Measurements from ENCODE around the gene ZNF264. TPM values are rescaled to one million over a fixed set of nuclear protein-coding genes. Genes with fewer than 3 reads are reported as not detected.
A peak's percentile ranks its signal among the peaks of the same experiment; 100 is the strongest.
"Not testable (repeated sequence)": the region's sequence is repeated elsewhere in the genome, so short reads cannot be mapped to it uniquely, and the experiment has no call there.

ZNF264 gene
- 10 to 100 TPM; 30.9 to 37.4 TPM for total RNA-seq

- CTCF ChIA-PET: interaction anchor here (0.6 to 2.0 kb wide), 3 partner anchors 12 to 95 kb away, joined by 3 to 4 read pairs (median 3); no protein-coding TSS in a partner anchor
- peak within 1 kb of the TSS; percentile 90 for H3K4me3 Mint-ChIP-seq
- peaks cover 2% of the 10 kb centered on the region for H3K27me3 Mint-ChIP-seq
- H3K4me1 Mint-ChIP-seq: peaks cover 28% of the 10 kb centered on the region
- DNase-seq: peak; percentile 89
- peak within 1 kb of the TSS; percentile 94 for H3K27ac Mint-ChIP-seq
- peaks cover 52% of the 10 kb centered on the region for H3K9me3 Mint-ChIP-seq
- peaks cover 62% of the 10 kb centered on the region for H3K36me3 Mint-ChIP-seq (ENCODE audit: low read depth)
- POLR2A ChIA-PET: interaction anchor here (0.6 to 0.8 kb wide), 2 partner anchors 198 to 794 kb away, joined by 4 read pairs; no protein-coding TSS in a partner anchor
Observed at GRCh38 chr19:57191141-57192076, at the start of gene ZNF264. ZNF264 (plus strand) TSS chr19:57191500; CDS start chr19:57191914, 414 bp downstream.

- H3K9me3 Mint-ChIP-seq: peaks cover 32% of the 10 kb centered on the region
- no peaks in the 10 kb centered on the region for H3K36me3 Mint-ChIP-seq (ENCODE audit: low read depth)
- POLR2A ChIA-PET: no interaction called here
- DNase-seq: no peak
- no peak overlapping the region for H3K27ac Mint-ChIP-seq
- no peaks in the 10 kb centered on the region for H3K27me3 Mint-ChIP-seq
- CTCF ChIA-PET: no interaction called here
- H3K4me3 Mint-ChIP-seq: no peak overlapping the region
- H3K4me1 Mint-ChIP-seq: no peaks in the 10 kb centered on the region
Observed at GRCh38 chr19:57141699-57142098, 49.6 kb upstream of the ZNF264 start.

DNA sequence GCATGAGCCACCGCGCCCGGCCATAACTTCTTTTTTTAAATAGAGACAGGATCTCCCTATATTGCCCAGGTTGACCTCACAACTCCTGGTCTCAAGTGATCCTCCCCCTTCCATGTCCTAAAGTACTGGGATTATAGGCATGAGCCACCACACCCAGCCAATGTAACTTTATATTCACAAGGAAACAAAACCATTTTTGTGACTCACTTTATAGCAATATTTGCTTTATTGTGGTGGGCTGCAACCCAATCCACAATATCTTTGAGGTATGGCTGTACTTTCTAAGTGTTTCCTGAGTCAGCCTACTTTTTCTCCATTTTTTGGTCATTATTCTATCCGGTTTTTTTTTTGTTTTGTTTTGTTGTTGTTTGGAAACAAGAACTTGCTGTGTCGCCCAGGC, 38.4 kb upstream of the ZNF264 start:
- DNase-seq: no peak
- Mint-ChIP-seq H3K27me3 (no peaks in the 10 kb centered on the region), H3K9me3 (peaks cover 26% of the 10 kb centered on the region), H3K4me3 (no peak overlapping the region), H3K4me1 (no peaks in the 10 kb centered on the region), H3K27ac (no peak overlapping the region), H3K36me3 (ENCODE audit: low read depth) (no peaks in the 10 kb centered on the region)
- ChIA-PET CTCF (interaction anchor here (0.6 kb wide), 1 partner anchor 1080 kb away, joined by 3 read pairs; no protein-coding TSS in a partner anchor), POLR2A (no interaction called here)

DNA sequence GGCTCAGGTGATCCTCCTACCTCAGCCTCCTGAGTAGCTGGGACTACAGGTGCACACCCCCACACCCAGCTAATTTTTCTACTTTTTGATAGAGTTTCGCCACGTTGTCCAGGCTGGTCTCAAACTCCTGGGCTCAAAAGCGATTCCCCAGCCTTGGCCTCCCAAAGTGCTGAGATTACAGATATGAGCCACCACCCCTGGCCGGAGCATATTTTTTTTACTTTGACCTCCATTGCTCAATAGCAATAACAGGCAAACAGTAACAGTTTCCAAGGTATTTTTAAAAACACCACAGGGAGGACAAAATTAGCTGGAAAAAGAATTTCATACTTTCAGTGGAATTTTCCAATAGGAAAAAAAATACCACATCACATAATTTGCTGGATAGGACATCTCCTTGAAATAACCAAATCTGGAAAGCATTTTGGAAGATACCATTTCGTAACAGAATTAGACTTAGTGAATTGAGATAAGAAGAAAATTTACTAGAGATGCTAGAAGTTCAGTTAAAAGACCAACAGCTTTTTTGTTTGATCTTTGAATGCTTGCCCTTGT, 29.2 kb upstream of the ZNF264 start:
- Mint-ChIP-seq H3K36me3 (ENCODE audit: low read depth) (no peaks in the 10 kb centered on the region), H3K9me3 (peaks cover 25% of the 10 kb centered on the region)
- CTCF ChIA-PET: no interaction called here

GRCh38 chr19:57165846-57166245, 25.5 kb upstream of the ZNF264 start:
- DNase-seq: no peak
- no peak overlapping the region for H3K4me3 Mint-ChIP-seq
- no peak overlapping the region for H3K27ac Mint-ChIP-seq
- H3K4me1 Mint-ChIP-seq: no peaks in the 10 kb centered on the region
- H3K9me3 Mint-ChIP-seq: peaks cover 24% of the 10 kb centered on the region
- CTCF ChIA-PET: no interaction called here
- H3K27me3 Mint-ChIP-seq: no peaks in the 10 kb centered on the region
- H3K36me3 Mint-ChIP-seq (ENCODE audit: low read depth): no peaks in the 10 kb centered on the region
- POLR2A ChIA-PET: no interaction called here

More for the DNA sequence above, 29.2 kb upstream of the ZNF264 start:
- H3K27ac Mint-ChIP-seq: no peak overlapping the region
- no peak for DNase-seq
- H3K27me3 Mint-ChIP-seq: no peaks in the 10 kb centered on the region
- H3K4me3 Mint-ChIP-seq: no peak overlapping the region
- POLR2A ChIA-PET: no interaction called here
- no peaks in the 10 kb centered on the region for H3K4me1 Mint-ChIP-seq

DNA sequence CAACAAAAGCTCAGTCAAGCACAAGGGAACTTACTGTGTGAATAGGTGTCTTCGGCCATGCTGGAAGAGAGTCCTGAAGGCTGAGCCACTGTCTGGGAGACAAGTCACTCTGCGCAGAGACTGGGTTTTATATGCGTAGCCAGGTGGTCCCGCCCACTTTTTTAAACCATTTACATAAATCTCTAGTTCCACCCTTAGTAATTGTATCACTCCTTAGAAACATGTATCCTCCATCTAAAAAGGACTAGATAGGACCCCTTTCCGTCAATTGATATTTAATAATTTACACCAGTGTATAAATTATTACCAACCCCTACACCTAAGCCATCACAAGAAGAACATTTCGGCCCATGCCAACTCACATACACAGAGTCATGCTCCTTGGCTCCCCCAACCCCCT, 23.9 kb upstream of the ZNF264 start, which contains the start of gene DUXA:
Gene DUXA (minus strand): TSS at position 101 of the 400 bp plus-strand sequence. CDS start 42 bp downstream, at position 59.
- Mint-ChIP-seq H3K4me1 (peaks cover 8% of the 10 kb centered on the region), H3K4me3 (no peak within 1 kb of the TSS), H3K27me3 (peaks cover 2% of the 10 kb centered on the region), H3K27ac (no peak within 1 kb of the TSS), H3K36me3 (ENCODE audit: low read depth) (peaks cover 3% of the 10 kb centered on the region), H3K9me3 (peaks cover 29% of the 10 kb centered on the region)
- DNase-seq: no peak
- ChIA-PET CTCF (no interaction called here), POLR2A (no interaction called here)

DNA sequence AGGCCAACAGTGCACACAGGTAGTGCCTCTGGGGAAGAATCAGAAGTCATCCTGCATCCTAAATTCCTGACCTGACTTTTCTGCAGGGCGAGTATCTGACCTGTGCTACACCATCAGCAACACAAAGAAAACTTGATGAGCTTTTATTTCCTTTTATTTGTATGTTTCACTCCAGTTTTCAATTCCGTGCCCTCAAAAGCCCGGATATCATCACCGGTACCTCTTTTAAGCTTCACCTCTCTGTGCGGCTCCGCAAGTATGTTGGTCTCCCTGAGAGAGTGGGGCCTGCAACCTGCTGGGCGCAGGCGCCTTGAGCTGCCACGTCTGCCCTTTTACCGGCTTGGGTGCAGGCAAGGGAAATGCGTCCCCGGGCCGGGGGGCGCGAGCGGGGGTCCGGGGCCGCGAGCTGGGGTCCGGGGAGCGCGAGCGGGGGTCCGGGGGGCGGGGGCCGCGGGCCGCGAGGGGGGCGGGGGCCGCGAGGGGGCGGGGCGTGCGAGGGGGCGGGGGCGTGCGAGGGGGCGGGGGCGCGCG, 19.7 kb upstream of the ZNF264 start:
- H3K36me3 Mint-ChIP-seq (ENCODE audit: low read depth): peaks cover 4% of the 10 kb centered on the region
- ChIA-PET POLR2A (no interaction called here), CTCF (no interaction called here)
- H3K27me3 Mint-ChIP-seq: peaks cover 2% of the 10 kb centered on the region
- no peak for DNase-seq
- no peak overlapping the region for H3K27ac Mint-ChIP-seq
- peaks cover 34% of the 10 kb centered on the region for H3K9me3 Mint-ChIP-seq
- H3K4me1 Mint-ChIP-seq: peaks cover 9% of the 10 kb centered on the region
- H3K4me3 Mint-ChIP-seq: peak overlapping the region; percentile 54

DNA sequence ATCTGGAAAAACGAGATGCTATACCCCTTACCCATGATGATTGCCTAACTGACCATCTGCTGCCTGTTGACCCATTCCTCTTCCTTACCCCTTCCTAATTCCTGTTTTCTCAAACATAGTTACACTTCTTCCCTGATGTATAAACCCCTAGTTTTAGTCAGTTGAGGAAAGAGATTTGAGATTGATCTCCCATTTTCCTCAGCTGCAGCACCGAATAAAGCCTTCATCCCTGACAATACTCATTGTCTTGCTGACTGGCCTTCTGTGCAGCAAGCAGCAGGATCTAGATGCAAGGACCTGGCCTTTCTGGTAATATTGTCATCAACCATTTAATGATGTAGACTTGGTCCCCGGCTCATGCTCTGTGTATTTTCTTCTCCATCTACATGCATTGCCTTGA, 999 bp upstream of the ZNF264 start:
- ChIA-PET POLR2A (interaction anchor here (0.6 kb wide), 1 partner anchor 793 kb away, joined by 4 read pairs; no protein-coding TSS in a partner anchor), CTCF (interaction anchor here (0.9 kb wide), 1 partner anchor 29 kb away, joined by 3 read pairs; no protein-coding TSS in a partner anchor)
- peaks cover 2% of the 10 kb centered on the region for H3K27me3 Mint-ChIP-seq
- peak overlapping the region; percentile 94 for H3K27ac Mint-ChIP-seq
- H3K4me3 Mint-ChIP-seq: peak overlapping the region; percentile 90
- peaks cover 51% of the 10 kb centered on the region for H3K36me3 Mint-ChIP-seq (ENCODE audit: low read depth)
- no peak for DNase-seq
- H3K4me1 Mint-ChIP-seq: peaks cover 28% of the 10 kb centered on the region
- H3K9me3 Mint-ChIP-seq: peaks cover 50% of the 10 kb centered on the region

DNA sequence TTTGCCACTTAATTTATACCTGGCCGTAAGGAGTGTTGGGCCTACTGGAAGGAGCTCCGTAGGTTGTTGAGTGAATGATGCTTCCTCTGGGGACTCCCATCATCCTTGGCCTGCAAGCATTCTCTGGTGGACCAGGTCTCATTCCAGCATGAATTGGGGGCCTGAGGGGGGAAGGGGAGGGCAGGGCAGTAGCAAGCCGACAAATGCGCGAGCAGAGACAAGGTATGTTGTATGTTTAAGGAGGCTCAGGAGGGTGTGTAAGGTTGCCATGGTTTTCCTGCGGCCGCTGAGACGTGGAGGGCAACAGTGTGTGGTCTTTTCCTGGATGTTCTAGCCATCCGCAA, 749 bp downstream of the ZNF264 start:
- ChIA-PET CTCF (interaction anchor here (0.6 to 2.0 kb wide), 2 partner anchors 13 to 48 kb away, joined by 3 to 4 read pairs; partner anchors contain the start of gene ZNF805), POLR2A (no interaction called here)
- Mint-ChIP-seq H3K9me3 (peaks cover 56% of the 10 kb centered on the region), H3K4me1 (peaks cover 28% of the 10 kb centered on the region), H3K27me3 (peaks cover 2% of the 10 kb centered on the region), H3K4me3 (peak overlapping the region; percentile 90), H3K27ac (peak overlapping the region; percentile 78), H3K36me3 (ENCODE audit: low read depth) (peaks cover 68% of the 10 kb centered on the region)
- DNase-seq: no peak

DNA sequence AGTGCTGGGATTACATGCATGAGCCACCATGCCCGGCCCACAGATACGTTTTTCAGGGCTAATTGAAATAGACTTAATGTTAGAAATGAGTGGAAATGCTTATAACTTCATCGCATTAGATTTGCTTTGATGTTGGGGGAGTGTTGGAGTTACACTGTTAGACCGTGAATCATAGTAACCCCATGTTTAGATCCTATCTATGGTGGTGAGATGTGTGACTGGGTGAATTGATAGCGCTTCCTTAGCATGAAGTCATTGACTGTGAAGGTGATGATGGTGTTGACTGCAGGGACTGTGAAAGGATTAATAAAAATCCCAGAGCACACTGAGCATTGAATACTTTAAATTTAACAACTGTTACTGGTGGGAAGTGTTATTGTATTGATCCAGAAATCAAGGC, 1.7 kb downstream of the ZNF264 start:
- peaks cover 78% of the 10 kb centered on the region for H3K36me3 Mint-ChIP-seq (ENCODE audit: low read depth)
- H3K4me1 Mint-ChIP-seq: peaks cover 28% of the 10 kb centered on the region
- peaks cover 54% of the 10 kb centered on the region for H3K9me3 Mint-ChIP-seq
- no peak for DNase-seq
- H3K27ac Mint-ChIP-seq: peak overlapping the region; percentile 78
- H3K4me3 Mint-ChIP-seq: peak overlapping the region; percentile 90
- ChIA-PET CTCF (interaction anchor here (0.9 to 2.0 kb wide), 2 partner anchors 14 to 43 kb away, joined by 3 to 4 read pairs; no protein-coding TSS in a partner anchor), POLR2A (no interaction called here)
- H3K27me3 Mint-ChIP-seq: peaks cover 2% of the 10 kb centered on the region

GRCh38 chr19:57197874-57198273, 6.6 kb downstream of the ZNF264 start:
- CTCF ChIA-PET, H3K4me1 Mint-ChIP-seq, POLR2A ChIA-PET, H3K27me3 Mint-ChIP-seq, H3K4me3 Mint-ChIP-seq, DNase-seq, H3K27ac Mint-ChIP-seq: not testable (repeated sequence)
- Mint-ChIP-seq H3K9me3 (peaks cover 51% of the 10 kb centered on the region), H3K36me3 (ENCODE audit: low read depth) (peaks cover 95% of the 10 kb centered on the region)

DNA sequence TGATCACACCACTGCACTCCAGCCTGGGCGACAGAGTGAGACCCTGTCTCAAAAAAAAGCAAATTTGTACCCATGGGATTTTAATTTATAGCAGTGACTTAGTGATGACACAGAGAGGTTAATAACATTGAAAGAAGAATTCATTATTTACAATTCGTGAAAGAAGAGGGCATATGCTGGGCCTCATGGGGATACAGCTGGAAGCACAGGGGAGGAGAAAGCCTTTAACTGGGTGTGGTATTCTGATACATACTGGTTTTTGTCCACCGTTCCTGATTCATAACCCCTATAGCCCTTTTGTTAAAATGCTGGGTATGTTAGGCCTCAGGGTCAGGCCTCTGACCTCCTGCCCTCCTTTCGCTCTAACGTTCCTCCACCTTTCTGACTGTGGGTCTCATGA, 10.9 kb downstream of the ZNF264 start:
- no peak for DNase-seq
- Mint-ChIP-seq H3K9me3 (peaks cover 41% of the 10 kb centered on the region), H3K27me3 (no peaks in the 10 kb centered on the region), H3K4me1 (no peaks in the 10 kb centered on the region), H3K27ac (no peak overlapping the region), H3K36me3 (ENCODE audit: low read depth) (peaks cover 89% of the 10 kb centered on the region), H3K4me3 (no peak overlapping the region)
- ChIA-PET POLR2A (no interaction called here), CTCF (interaction anchor here (0.6 kb wide), 1 partner anchor 93 kb away, joined by 4 read pairs; no protein-coding TSS in a partner anchor)

DNA sequence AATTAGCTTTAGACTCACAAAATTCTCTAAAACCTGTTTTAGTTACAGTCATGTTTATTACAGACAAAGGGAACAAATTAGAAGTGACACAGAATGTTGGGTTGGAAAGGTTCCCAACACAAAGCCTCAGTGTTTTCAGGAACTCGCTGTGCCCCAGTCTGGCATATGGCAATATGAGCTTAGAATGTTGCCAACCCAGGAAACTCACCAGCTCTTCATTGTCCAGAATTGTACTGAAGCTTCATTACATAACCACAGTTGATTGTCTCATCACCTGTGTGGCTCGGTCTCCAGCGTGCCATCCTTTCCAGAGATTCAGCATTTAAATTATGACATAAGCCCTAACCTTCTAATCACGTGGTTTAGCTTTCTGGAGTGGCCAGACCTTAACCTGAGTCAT, 19.1 kb downstream of the ZNF264 start:
- POLR2A ChIA-PET: no interaction called here
- Mint-ChIP-seq H3K27ac (no peak overlapping the region), H3K9me3 (peaks cover 47% of the 10 kb centered on the region), H3K4me3 (no peak overlapping the region), H3K36me3 (ENCODE audit: low read depth) (peaks cover 74% of the 10 kb centered on the region), H3K27me3 (no peaks in the 10 kb centered on the region), H3K4me1 (no peaks in the 10 kb centered on the region)
- DNase-seq: no peak
- CTCF ChIA-PET: interaction anchor here (1.0 kb wide), 1 partner anchor 11 kb away, joined by 3 read pairs; no protein-coding TSS in a partner anchor

Data from activated CD4-positive, alpha-beta T cell treated with anti-CD3 and anti-CD28 coated beads, Interleukin-2, amount 10 ng/mL, durations not matched to agents 7 days and 5 days (primary cell).